SKM-1 (cell line): ENCODE data around the gene ASCL4.
"Not testable (repeated sequence)": the region's sequence is repeated elsewhere in the genome, so short reads cannot be mapped to it uniquely, and the experiment has no call there.

Source experiments
- DNase-seq: peaks from one replicate; lab custom pipeline; 2025; ENCODE audit not compliant: unreplicated experiment; lab: John Stamatoyannopoulos, UW

The ASCL4 gene

GRCh38 chr12:107774349-107775029, at the start of gene ASCL4:
Gene ASCL4, plus strand, starts transcription at chr12:107774704. Its CDS starts 515 bp downstream, at chr12:107775219.
- no peak for DNase-seq

GRCh38 chr12:107727327-107727726, 47.2 kb upstream of the ASCL4 start:
- DNase-seq: not testable (repeated sequence)

GRCh38 chr12:107727742-107728141, 46.8 kb upstream of the ASCL4 start:
- not testable (repeated sequence) for DNase-seq

GRCh38 chr12:107730618-107731341, 43.7 kb upstream of the ASCL4 start:
- no peak for DNase-seq

- DNase-seq: no peak
Measured at GRCh38 chr12:107731366-107731765, 43.1 kb upstream of the ASCL4 start.

GRCh38 chr12:107732365-107732764, 42.1 kb upstream of the ASCL4 start:
- DNase-seq: no peak

GRCh38 chr12:107734139-107734538, 40.4 kb upstream of the ASCL4 start:
- no peak for DNase-seq

GRCh38 chr12:107735763-107736162, 38.7 kb upstream of the ASCL4 start:
- DNase-seq: no peak

- DNase-seq: no peak
Measured at GRCh38 chr12:107736914-107737313, 37.6 kb upstream of the ASCL4 start.

- no peak for DNase-seq
Measured at GRCh38 chr12:107748472-107748871, 26.0 kb upstream of the ASCL4 start.

- no peak for DNase-seq
Measured at GRCh38 chr12:107749083-107749482, 25.4 kb upstream of the ASCL4 start.

GRCh38 chr12:107759410-107759809, 15.1 kb upstream of the ASCL4 start:
- DNase-seq: no peak

- no peak for DNase-seq
Measured at GRCh38 chr12:107760207-107760808, 14.2 kb upstream of the ASCL4 start.

- peak; percentile 40 for DNase-seq
Measured at GRCh38 chr12:107760809-107761501, 13.5 kb upstream of the ASCL4 start, which contains the start of gene PRDM4. Gene PRDM4, minus strand, starts transcription at chr12:107761137. Its CDS starts 622 bp downstream, at chr12:107760515.

- no peak for DNase-seq
Measured at GRCh38 chr12:107761502-107761904, 13.0 kb upstream of the ASCL4 start.

- no peak for DNase-seq
Measured at GRCh38 chr12:107762874-107763273, 11.6 kb upstream of the ASCL4 start.

- DNase-seq: no peak
Measured at GRCh38 chr12:107764626-107765025, 9.9 kb upstream of the ASCL4 start.

GRCh38 chr12:107765316-107765715, 9.2 kb upstream of the ASCL4 start:
- DNase-seq: no peak

GRCh38 chr12:107767466-107767865, 7.0 kb upstream of the ASCL4 start:
- DNase-seq: no peak

GRCh38 chr12:107775093-107775721, 703 bp downstream of the ASCL4 start:
- DNase-seq: no peak

GRCh38 chr12:107776171-107776570, 1.7 kb downstream of the ASCL4 start:
- no peak for DNase-seq
